ENCODE results near the gene SNX7.

DNA sequence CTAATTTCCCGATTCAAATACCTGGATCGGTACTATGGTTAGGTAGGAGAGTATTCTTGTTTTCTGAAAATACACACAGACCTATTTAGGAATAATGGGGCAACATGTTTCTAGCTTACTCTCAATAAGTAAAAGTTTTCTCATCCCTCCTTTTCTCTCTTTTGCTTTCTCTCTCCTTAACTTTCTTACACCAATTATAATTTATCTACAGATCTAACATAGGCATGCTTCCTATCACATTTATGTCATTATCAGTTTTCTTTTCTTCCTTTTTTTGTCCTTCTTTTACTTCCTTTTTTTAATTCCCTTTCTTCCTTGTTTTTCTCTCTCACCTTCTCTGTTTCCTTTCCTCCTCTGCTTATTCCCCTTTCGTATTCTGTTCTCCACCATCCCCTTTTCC lies 20.3 kb downstream of the SNX7 start:
- no peak for TF ChIP-seq JUND (IDR thresholded peaks at IDR 0.05)
- no peak for TF ChIP-seq ELF1 (IDR thresholded peaks at IDR 0.05; ENCODE audit: borderline replicate concordance, low read depth)
- no peak for TF ChIP-seq ZNF274 (IDR thresholded peaks at IDR 0.05; ENCODE audit: low read depth, low read length)
- no peak for TF ChIP-seq CTCF (IDR thresholded peaks at IDR 0.05 in 2 of 3, conservative IDR thresholded peaks at IDR 0.05 in 1 of 3; ENCODE audit: borderline replicate concordance in 1 of 3, insufficient read depth in 1 of 3, low read depth in 2 of 3, low read length in 2 of 3)
- no peak for TF ChIP-seq CEBPB (IDR thresholded peaks at IDR 0.05; ENCODE audit: low read depth)
- TF ChIP-seq POLR2AphosphoS5 (IDR thresholded peaks at IDR 0.05; ENCODE audit: low read depth, low read length), result no peak
- TF ChIP-seq EGR1 (IDR thresholded peaks at IDR 0.05; ENCODE audit: low read depth), result no peak
- TF ChIP-seq, protein P1, sequence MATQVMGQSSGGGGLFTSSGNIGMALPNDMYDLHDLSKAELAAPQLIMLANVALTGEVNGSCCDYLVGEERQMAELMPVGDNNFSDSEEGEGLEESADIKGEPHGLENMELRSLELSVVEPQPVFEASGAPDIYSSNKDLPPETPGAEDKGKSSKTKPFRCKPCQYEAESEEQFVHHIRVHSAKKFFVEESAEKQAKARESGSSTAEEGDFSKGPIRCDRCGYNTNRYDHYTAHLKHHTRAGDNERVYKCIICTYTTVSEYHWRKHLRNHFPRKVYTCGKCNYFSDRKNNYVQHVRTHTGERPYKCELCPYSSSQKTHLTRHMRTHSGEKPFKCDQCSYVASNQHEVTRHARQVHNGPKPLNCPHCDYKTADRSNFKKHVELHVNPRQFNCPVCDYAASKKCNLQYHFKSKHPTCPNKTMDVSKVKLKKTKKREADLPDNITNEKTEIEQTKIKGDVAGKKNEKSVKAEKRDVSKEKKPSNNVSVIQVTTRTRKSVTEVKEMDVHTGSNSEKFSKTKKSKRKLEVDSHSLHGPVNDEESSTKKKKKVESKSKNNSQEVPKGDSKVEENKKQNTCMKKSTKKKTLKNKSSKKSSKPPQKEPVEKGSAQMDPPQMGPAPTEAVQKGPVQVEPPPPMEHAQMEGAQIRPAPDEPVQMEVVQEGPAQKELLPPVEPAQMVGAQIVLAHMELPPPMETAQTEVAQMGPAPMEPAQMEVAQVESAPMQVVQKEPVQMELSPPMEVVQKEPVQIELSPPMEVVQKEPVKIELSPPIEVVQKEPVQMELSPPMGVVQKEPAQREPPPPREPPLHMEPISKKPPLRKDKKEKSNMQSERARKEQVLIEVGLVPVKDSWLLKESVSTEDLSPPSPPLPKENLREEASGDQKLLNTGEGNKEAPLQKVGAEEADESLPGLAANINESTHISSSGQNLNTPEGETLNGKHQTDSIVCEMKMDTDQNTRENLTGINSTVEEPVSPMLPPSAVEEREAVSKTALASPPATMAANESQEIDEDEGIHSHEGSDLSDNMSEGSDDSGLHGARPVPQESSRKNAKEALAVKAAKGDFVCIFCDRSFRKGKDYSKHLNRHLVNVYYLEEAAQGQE (IDR thresholded peaks at IDR 0.05; ENCODE audit: low read depth), result no peak
- TF ChIP-seq YY1 (IDR thresholded peaks at IDR 0.05; ENCODE audit: extremely low read depth, insufficient replicate concordance, low read depth, low read length), result no peak
- no peak for TF ChIP-seq EZH2 (IDR thresholded peaks at IDR 0.05)
- no peak for TF ChIP-seq POLR2A (IDR thresholded peaks at IDR 0.05; ENCODE audit: borderline replicate concordance, extremely low read depth, insufficient read depth, insufficient read length)
- no peak for TF ChIP-seq FOSL1 (IDR thresholded peaks at IDR 0.05; ENCODE audit: low read depth)

All from HCT116 (cell line).